KMS-11 (cell line): Measurements from ENCODE around the gene TGOLN2.

ENCODE experiments used
- H2AFZ ChIP-seq: fragments of 200-600 bp; sonication (generic); 2 replicates; pipeline ENCODE4 v1.6.1; 2016; ENCODE audit warnings: antibody characterized with exemption, mixed run types, low read depth
- H3K27ac ChIP-seq: fragments of 200-600 bp; sonication (generic); 2 replicates; pipeline ENCODE4 v1.6.1; 2016; ENCODE audit warnings: mild to moderate bottlenecking, mixed run types
- H3K27me3 ChIP-seq: fragments of 200-600 bp; sonication (generic); 2 replicates; pipeline ENCODE4 v1.6.1; 2017; ENCODE audit warnings: mild to moderate bottlenecking, low read depth, mixed run types, moderate library complexity; ENCODE audit not compliant: insufficient read depth
- H3K36me3 ChIP-seq: fragments of 200-600 bp; sonication (generic); 2 replicates; pipeline ENCODE4 v1.6.1; 2017; ENCODE audit warnings: mild to moderate bottlenecking, mixed run types; ENCODE audit not compliant: insufficient read depth
- H3K4me1 ChIP-seq: fragments of 200-600 bp; sonication (generic); 2 replicates; pipeline ENCODE4 v1.6.1; 2016; ENCODE audit warnings: mild to moderate bottlenecking, low read depth, mixed run types; ENCODE audit not compliant: poor library complexity, severe bottlenecking
- H3K4me2 ChIP-seq: fragments of 200-600 bp; sonication (generic); 2 replicates; pipeline ENCODE4 v1.7.0; 2016; ENCODE audit warnings: mild to moderate bottlenecking, mixed run types
- H3K4me3 ChIP-seq: fragments of 200-600 bp; sonication (generic); IDR thresholded peaks from 2 replicates; pipeline ENCODE4 v1.6.1; 2017; ENCODE audit warnings: low read depth, low read length, mixed read lengths; ENCODE audit not compliant: insufficient read depth
- H3K79me2 ChIP-seq: fragments of 200-600 bp; sonication (generic); 2 replicates; pipeline ENCODE4 v1.6.1; 2016; ENCODE audit warnings: low read depth, mixed run types; ENCODE audit not compliant: insufficient read depth
- H3K9ac ChIP-seq: fragments of 200-600 bp; sonication (generic); 2 replicates; pipeline ENCODE4 v1.6.1; 2016; ENCODE audit warnings: mild to moderate bottlenecking, mixed run types
- H4K20me1 ChIP-seq: fragments of 200-600 bp; sonication (generic); 2 replicates; pipeline ENCODE4 v1.6.1; 2016; ENCODE audit warnings: mild to moderate bottlenecking, mixed run types; ENCODE audit not compliant: insufficient read depth
- CTCF ChIP-seq: fragments of 200-600 bp; sonication (generic); conservative IDR thresholded peaks from 2 replicates; pipeline ENCODE4 v1.6.1; 2017; ENCODE audit warnings: low read depth, mild to moderate bottlenecking, antibody characterized with exemption, low read length, moderate library complexity, mixed read lengths

TGOLN2 gene

GRCh38 chr2:85327822-85328617 lies at the start of gene TGOLN2:
TGOLN2 (minus strand) TSS chr2:85327989; CDS start chr2:85327962, 27 bp downstream.
- H3K9ac ChIP-seq: peak within 1 kb of the TSS; percentile 93
- no peaks in the 10 kb centered on the region for H3K27me3 ChIP-seq
- TF ChIP-seq CTCF: no peak
- H3K4me2 ChIP-seq: peak within 1 kb of the TSS; percentile 83
- peak within 1 kb of the TSS; percentile 55 for H3K4me3 ChIP-seq
- no peaks in the 10 kb centered on the region; the same call in 1 of the 2 replicates for H3K36me3 ChIP-seq
- H3K79me2 ChIP-seq: peaks cover 41% of the 10 kb centered on the region
- 0 out of 2 replicates have a peak, but pooled peaks cover 8% of the 10 kb centered on the region for H4K20me1 ChIP-seq
- peak within 1 kb of the TSS; percentile 64 for H2AFZ ChIP-seq
- H3K27ac ChIP-seq: peak within 1 kb of the TSS; percentile 79
- H3K4me1 ChIP-seq: peaks cover 49% of the 10 kb centered on the region

DNA sequence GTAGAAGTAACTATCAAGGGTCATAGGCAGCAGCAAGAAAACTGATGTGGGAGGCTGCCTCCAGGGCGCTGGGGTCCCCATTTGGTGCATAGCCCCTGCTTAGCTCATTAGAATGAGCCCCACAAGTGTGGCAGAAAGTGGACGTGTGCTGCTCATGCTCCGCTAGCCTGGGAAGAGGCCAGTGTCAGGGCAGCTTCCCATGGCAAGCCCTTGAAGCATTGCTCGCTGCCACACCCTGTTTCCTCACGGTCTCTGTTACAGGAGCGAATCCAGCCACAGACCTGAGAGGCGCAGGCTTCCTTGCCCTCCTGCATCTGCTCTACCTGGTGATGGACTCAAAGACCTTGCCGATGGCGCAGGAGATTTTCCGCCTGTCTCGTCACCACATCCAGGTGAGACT lies 49.3 kb upstream of the TGOLN2 start:
- H3K27me3 ChIP-seq: no peaks in the 10 kb centered on the region
- H3K79me2 ChIP-seq: no peaks in the 10 kb centered on the region
- H2AFZ ChIP-seq: no peak overlapping the region
- H3K27ac ChIP-seq: no peak overlapping the region
- no peaks in the 10 kb centered on the region for H3K4me1 ChIP-seq
- no peak for TF ChIP-seq CTCF
- no peak overlapping the region for H3K9ac ChIP-seq
- H3K4me2 ChIP-seq: no peak overlapping the region
- no peak overlapping the region for H3K4me3 ChIP-seq
- no peaks in the 10 kb centered on the region for H4K20me1 ChIP-seq
- H3K36me3 ChIP-seq: no peaks in the 10 kb centered on the region

DNA sequence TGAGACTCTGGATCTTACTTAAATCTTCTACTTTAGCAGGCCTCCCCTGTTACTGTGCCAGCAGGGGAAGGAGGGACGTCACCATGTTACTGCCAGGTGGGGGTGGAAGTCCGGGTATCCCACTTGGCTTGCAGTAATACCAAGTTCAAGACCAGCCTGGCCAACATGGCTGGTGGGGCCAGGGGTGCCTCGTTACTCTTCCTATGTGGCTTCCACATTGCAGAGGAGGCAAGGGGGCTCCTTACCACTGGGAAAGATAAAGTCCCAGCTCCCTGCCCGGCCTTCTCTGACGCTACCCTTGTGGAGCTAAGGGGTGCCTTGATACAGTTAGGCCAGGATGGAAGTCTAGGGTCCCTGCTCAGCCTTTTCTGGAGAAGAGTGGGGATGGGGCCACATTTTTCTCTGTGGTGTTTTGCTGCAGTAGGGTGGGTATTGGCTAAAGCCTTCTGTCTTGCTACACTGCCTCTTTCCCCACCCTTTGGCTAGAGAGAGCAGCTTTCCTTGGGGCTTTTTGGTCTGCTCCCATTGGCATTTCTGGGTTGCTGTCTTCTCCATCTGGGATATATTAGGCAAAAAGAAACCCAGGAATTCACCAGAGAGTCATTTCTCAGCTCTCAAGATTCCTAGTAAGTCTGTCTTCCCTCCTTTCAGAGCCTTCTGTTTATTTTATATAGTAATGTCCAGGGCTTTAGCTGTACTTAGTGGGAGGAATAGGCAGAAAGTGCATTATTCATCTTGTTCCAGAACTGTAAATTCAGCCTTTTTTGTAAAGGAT lies 48.7 kb upstream of the TGOLN2 start:
- Histone ChIP-seq H3K9ac (no peak overlapping the region), H4K20me1 (no peaks in the 10 kb centered on the region), H3K27me3 (no peaks in the 10 kb centered on the region), H3K4me3 (no peak overlapping the region), H3K4me1 (no peaks in the 10 kb centered on the region), H3K36me3 (no peaks in the 10 kb centered on the region), H2AFZ (no peak overlapping the region), H3K4me2 (no peak overlapping the region), H3K79me2 (no peaks in the 10 kb centered on the region), H3K27ac (no peak overlapping the region)
- TF ChIP-seq CTCF: no peak

DNA sequence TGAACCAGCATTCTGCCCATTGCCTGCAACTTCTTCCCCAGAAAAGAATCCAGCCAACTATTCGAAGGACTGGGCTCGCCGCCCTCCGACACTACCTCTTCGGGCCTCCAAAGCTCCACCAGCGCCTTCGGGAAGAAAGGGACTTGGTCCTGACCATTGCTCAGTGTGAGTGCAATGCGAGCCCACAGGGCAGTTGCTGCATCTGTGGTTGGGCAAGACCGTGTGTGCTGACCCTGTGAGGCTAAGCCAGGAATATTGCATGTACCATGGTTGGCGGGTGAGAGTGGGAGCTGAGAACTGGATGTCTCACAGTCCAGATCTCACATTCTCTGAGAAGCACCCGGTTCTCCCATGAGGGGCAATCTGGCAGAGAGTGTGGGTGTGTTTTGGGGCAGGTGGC lies 43.3 kb upstream of the TGOLN2 start:
- Histone ChIP-seq H3K27me3 (no peaks in the 10 kb centered on the region), H3K9ac (no peak overlapping the region), H3K79me2 (no peaks in the 10 kb centered on the region), H2AFZ (no peak overlapping the region), H3K36me3 (no peaks in the 10 kb centered on the region), H4K20me1 (no peaks in the 10 kb centered on the region), H3K4me1 (no peaks in the 10 kb centered on the region), H3K27ac (no peak overlapping the region), H3K4me3 (no peak overlapping the region), H3K4me2 (no peak overlapping the region)
- no peak for TF ChIP-seq CTCF
